HepG2 (cell line): Measurements from ENCODE around the gene ZNF302. TPM values are rescaled to one million over a fixed set of nuclear protein-coding genes. Genes with fewer than 3 reads are reported as not detected.

Experiments used
- ATF7-NPFF ChIP-seq: sonication (generic); formaldehyde crosslinking; IDR thresholded peaks from 2 replicates; pipeline ENCODE4 v1.8.1; 2023; ENCODE audit warnings: mild to moderate bottlenecking, low read depth, missing genetic modification reagents, moderate library complexity
- CEBPZ ChIP-seq: IDR thresholded peaks from 2 replicates; pipeline ENCODE4 v1.6.1; 2012; ENCODE audit warnings: low read length, improper control_type of control experiment
- ELF1 ChIP-seq: sonication (generic); formaldehyde crosslinking; IDR thresholded peaks from 2 replicates; pipeline ENCODE4 v1.4.0; 2020; ENCODE audit warnings: missing genetic modification reagents
- GLI4 ChIP-seq: sonication (generic); formaldehyde crosslinking; IDR thresholded peaks from 2 replicates; pipeline ENCODE4 v1.5.1; 2020; ENCODE audit warnings: missing genetic modification reagents, mild to moderate bottlenecking, moderate library complexity, borderline replicate concordance
- HOXA3 ChIP-seq: sonication (generic); formaldehyde crosslinking; IDR thresholded peaks from 2 replicates; pipeline ENCODE4 v1.5.0; 2020; ENCODE audit warnings: missing genetic modification reagents
- KLF12 ChIP-seq: sonication (generic); formaldehyde crosslinking; IDR thresholded peaks from 2 replicates; pipeline ENCODE4 v1.4.0; 2020; ENCODE audit warnings: missing genetic modification reagents, borderline replicate concordance
- POGK ChIP-seq: sonication (generic); formaldehyde crosslinking; conservative IDR thresholded peaks from 2 replicates; pipeline ENCODE4 v1.8.0; 2022; ENCODE audit warnings: mild to moderate bottlenecking, moderate library complexity, missing genetic modification reagents
- RARG ChIP-seq: sonication (generic); formaldehyde crosslinking; IDR thresholded peaks from 2 replicates; pipeline ENCODE4 v1.4.0; 2020; ENCODE audit warnings: low read depth, mild to moderate bottlenecking, missing genetic modification reagents
- SNAI1 ChIP-seq: sonication (generic); formaldehyde crosslinking; IDR thresholded peaks from 2 replicates; pipeline ENCODE4 v1.5.0; 2020; ENCODE audit warnings: mild to moderate bottlenecking, missing genetic modification reagents, borderline replicate concordance
- SRSF1 ChIP-seq: fragments of 200-400 bp; formaldehyde crosslinking; optimal IDR thresholded peaks from 2 replicates; pipeline ENCODE3; 2017; ENCODE audit warnings: mild to moderate bottlenecking, low read depth, low read length, moderate library complexity
- TP53 ChIP-seq: sonication (generic); formaldehyde crosslinking; conservative IDR thresholded peaks from 2 replicates; pipeline ENCODE4 v1.4.0; 2020; ENCODE audit warnings: missing genetic modification reagents
- ZFX ChIP-seq: sonication (generic); formaldehyde crosslinking; IDR thresholded peaks from 2 replicates; pipeline ENCODE4 v1.4.0; 2020; ENCODE audit warnings: mild to moderate bottlenecking, low read depth, missing genetic modification reagents, moderate library complexity
- ZNF225 ChIP-seq: sonication (generic); formaldehyde crosslinking; IDR thresholded peaks from 2 replicates; pipeline ENCODE4 v1.4.0; 2020; ENCODE audit warnings: mild to moderate bottlenecking, missing genetic modification reagents
- ZNF34 ChIP-seq: sonication (generic); formaldehyde crosslinking; IDR thresholded peaks from 2 replicates; pipeline ENCODE4 v1.4.0; 2020; ENCODE audit warnings: mild to moderate bottlenecking, missing genetic modification reagents, borderline replicate concordance
- ZNF383 ChIP-seq: sonication (generic); formaldehyde crosslinking; IDR thresholded peaks from 2 replicates; pipeline ENCODE4 v1.4.0; 2020; ENCODE audit warnings: missing genetic modification reagents, mild to moderate bottlenecking, borderline replicate concordance
- ZNF556 ChIP-seq: sonication (generic); formaldehyde crosslinking; IDR thresholded peaks from 2 replicates; pipeline ENCODE4 v1.4.0; 2020; ENCODE audit warnings: mild to moderate bottlenecking, missing genetic modification reagents, borderline replicate concordance
- ZNF713 ChIP-seq: sonication (generic); formaldehyde crosslinking; IDR thresholded peaks from 2 replicates; pipeline ENCODE4 v1.4.0; 2020; ENCODE audit warnings: mild to moderate bottlenecking, missing genetic modification reagents
- ZNF773 ChIP-seq: sonication (generic); formaldehyde crosslinking; IDR thresholded peaks from 2 replicates; pipeline ENCODE4 v1.4.0; 2020; ENCODE audit warnings: missing genetic modification reagents, borderline replicate concordance
- ZNF841 ChIP-seq: sonication (generic); formaldehyde crosslinking; IDR thresholded peaks from 2 replicates; pipeline ENCODE4 v1.8.1; 2023; ENCODE audit warnings: missing genetic modification reagents, borderline replicate concordance
- polyA plus RNA-seq, 8 experiments: library from polyadenylated mRNA; depleted of rRNA in 3 of 8; stranded (reverse) in 7 of 8; unstranded in 1 of 8; fragments of >200 nt; fragmentation: Illumina TruSeq in 4 of 8; extraction: Trizol in 4 of 8; gene quantifications; 2 replicates each; pipeline versions ENCODE4 v1.2.1 to v1.2.3, GENCODE V29; 2011 to 2016; ENCODE audit warnings: low read depth in 4 of 8, missing spikeins in 1 of 8, mixed read lengths in 1 of 8; ENCODE audit not compliant: insufficient read depth in 1 of 8
- total RNA-seq, 5 experiments: library from RNA; depleted of rRNA; stranded (reverse); fragments of >200 nt; fragmentation: Illumina TruSeq; extraction: Trizol; gene quantifications; 2 replicates each; pipeline ENCODE4 v1.2.3, GENCODE V29; 2016; ENCODE audit warnings: low read depth in 1 of 5
- TF ChIP-seq, protein P1 (sequence below): IDR thresholded peaks from 2 replicates; pipeline ENCODE4 v1.6.1; 2012; ENCODE audit warnings: low read depth, low read length, improper control_type of control experiment
- TF ChIP-seq, protein P2 (sequence below): IDR thresholded peaks from 2 replicates; pipeline ENCODE4 v1.6.1; 2018; ENCODE audit warnings: missing genetic modification reagents, mild to moderate bottlenecking, missing compliant biosample characterization

The ZNF302 gene
- total and polyA plus RNA-seq, 2 of the 13 experiments (the other 11 are each of a cell fraction or from before 2014, with no cell fraction given), result not detected

DNA sequence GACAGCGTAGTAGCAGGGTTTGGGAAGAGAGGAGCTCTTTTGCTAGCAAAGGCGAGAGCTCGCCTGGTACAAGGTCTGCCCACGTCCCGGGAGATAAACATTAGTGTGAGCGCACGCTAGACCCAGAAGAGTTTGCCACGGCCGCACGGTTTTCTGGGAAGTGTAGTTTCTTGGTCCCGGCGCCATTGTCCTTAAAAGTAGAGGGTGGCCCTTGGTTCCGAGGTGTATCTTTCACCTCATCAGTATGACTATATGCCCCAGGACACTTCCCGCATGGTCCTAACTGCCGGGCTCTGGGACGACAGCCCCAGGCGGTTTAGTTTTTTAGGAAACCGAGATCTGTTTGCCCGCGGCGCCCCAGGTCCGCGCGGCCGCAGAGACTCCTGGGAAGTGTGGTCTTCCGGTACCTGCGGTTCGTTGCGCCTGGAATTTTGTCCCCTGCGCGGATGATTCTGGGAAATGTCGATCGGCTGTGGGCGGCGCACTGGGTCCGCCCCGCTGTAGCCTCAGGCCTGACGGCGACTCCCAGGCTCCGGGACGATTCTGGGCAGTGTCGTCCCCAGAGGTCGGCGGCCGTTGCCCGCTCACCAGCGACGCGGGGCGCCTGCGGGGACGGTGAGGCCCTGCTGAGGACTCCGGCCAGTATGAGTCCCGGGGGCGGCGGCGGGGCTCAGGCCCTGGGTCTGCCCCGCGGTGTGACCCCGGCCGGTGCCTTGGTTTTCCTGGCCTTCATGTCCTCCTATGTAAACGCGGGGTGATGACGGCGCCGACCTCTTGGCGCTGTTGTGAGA, 56.5 kb downstream of the ZNF302 start, which contains the start of gene ZNF181 (continued):
- peak; percentile 78 for TF ChIP-seq ZNF556 (CRISPR knock-in tag)
- TF ChIP-seq, protein P1, sequence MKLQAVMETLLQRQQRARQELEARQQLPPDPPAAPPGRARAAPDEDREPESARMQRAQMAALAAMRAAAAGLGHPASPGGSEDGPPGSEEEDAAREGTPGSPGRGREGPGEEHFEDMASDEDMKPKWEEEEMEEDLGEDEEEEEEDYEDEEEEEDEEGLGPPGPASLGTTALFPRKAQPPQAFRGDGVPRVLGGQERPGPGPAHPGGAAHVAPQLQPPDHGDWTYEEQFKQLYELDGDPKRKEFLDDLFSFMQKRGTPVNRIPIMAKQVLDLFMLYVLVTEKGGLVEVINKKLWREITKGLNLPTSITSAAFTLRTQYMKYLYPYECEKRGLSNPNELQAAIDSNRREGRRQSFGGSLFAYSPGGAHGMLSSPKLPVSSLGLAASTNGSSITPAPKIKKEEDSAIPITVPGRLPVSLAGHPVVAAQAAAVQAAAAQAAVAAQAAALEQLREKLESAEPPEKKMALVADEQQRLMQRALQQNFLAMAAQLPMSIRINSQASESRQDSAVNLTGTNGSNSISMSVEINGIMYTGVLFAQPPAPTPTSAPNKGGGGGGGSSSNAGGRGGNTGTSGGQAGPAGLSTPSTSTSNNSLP, result no peak
- TF ChIP-seq ZNF225 (CRISPR knock-in tag), result peak; percentile 30; the same call in 1 of the 2 replicates
- TF ChIP-seq, protein P2, sequence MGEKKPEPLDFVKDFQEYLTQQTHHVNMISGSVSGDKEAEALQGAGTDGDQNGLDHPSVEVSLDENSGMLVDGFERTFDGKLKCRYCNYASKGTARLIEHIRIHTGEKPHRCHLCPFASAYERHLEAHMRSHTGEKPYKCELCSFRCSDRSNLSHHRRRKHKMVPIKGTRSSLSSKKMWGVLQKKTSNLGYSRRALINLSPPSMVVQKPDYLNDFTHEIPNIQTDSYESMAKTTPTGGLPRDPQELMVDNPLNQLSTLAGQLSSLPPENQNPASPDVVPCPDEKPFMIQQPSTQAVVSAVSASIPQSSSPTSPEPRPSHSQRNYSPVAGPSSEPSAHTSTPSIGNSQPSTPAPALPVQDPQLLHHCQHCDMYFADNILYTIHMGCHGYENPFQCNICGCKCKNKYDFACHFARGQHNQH (CRISPR knock-in tag), result peak; percentile 23; the same call in 1 of the 2 replicates
- no peak for TF ChIP-seq ZNF841 (CRISPR knock-in tag)
- no peak for TF ChIP-seq TP53
- TF ChIP-seq SNAI1 (CRISPR knock-in tag), result 0 out of 2 replicates have a peak, but pooled peaks have one; percentile 18
- 0 out of 2 replicates have a peak, but pooled peaks have one; percentile 9 for TF ChIP-seq KLF12 (CRISPR knock-in tag)
- TF ChIP-seq ZNF713 (CRISPR knock-in tag), result no peak
- TF ChIP-seq ELF1, result peak; percentile 91
- no peak for TF ChIP-seq ATF7-NPFF (CRISPR knock-in tag)
- TF ChIP-seq ZNF773 (CRISPR knock-in tag), result 0 out of 2 replicates have a peak, but pooled peaks have one; percentile 59
- TF ChIP-seq HOXA3 (CRISPR knock-in tag), result peak; percentile 96
- TF ChIP-seq ZFX (CRISPR knock-in tag), result peak; percentile 98
- no peak for TF ChIP-seq RARG (CRISPR knock-in tag)
- TF ChIP-seq POGK (CRISPR knock-in tag), result peak; percentile 68
- TF ChIP-seq SRSF1, result peak; percentile 85
- no peak for TF ChIP-seq ZNF383
- peak; percentile 90; the same call in 1 of the 2 replicates for TF ChIP-seq ZNF34
- no peak for TF ChIP-seq GLI4 (CRISPR knock-in tag)
- no peak for TF ChIP-seq CEBPZ
